HepG2 (cell line): ENCODE data around the gene HAGH. TPM values are rescaled to one million over a fixed set of nuclear protein-coding genes. Genes with fewer than 3 reads are reported as not detected.

ENCODE experiments used
- ATAC-seq: fragments of 200-7000 bp; cut with Tn5 transposase; 3 replicates; pipeline ENCODE4 v1.9.1; 2020; ENCODE audit warnings: mild to moderate bottlenecking, moderate library complexity
- BruUV-seq: library from RNA; stranded (reverse); fragments of 400-500 nt; replicated peaks from 2 replicates; lab custom pipeline; 2021; lab: Mats Ljungman, UMichigan
- CTCF ChIA-PET: fragments of 300-600 bp; formaldehyde crosslinking; extraction: SDS; loops from one replicate; lab custom pipeline; 2021; ENCODE audit warnings: low total read pairs, inconsistent platforms, low intra/inter-chr PET ratio; lab: Yijun Ruan, JAX
- POLR2A ChIA-PET: fragments of 350-600 bp; sonication (Branson Sonifier 250); formaldehyde crosslinking; loops from one replicate; lab custom pipeline; 2020; ENCODE audit warnings: antibody characterized with exemption, inconsistent platforms; lab: Yijun Ruan, JAX
- DNase-seq: peaks from one replicate; pipeline ENCODE4 v3.0.0-alpha.2; 2015; ENCODE audit warnings: low spot score
- FAIRE-seq: peaks from 3 replicates; lab custom pipeline; 2011; peaks lifted over from hg19 to GRCh38; lab: Jason Lieb, UNC
- H2AFZ ChIP-seq: one replicate; pipeline ENCODE4 v1.6.1; 2011; ENCODE audit warnings: low read length, inconsistent platforms
- H3K27ac ChIP-seq: fragments of 300-600 bp; 3 replicates; pipeline ENCODE4 v1.8.0; 2011; ENCODE audit warnings: mixed run types, mild to moderate bottlenecking, mixed read lengths, low read length, inconsistent platforms; ENCODE audit not compliant: insufficient read depth; ENCODE audit errors: extremely low read length
- H3K27me3 ChIP-seq, 2 experiments: fragments of 200-600 bp in 1 of 2; 2 replicates in 1 of 2; 3 replicates in 1 of 2; pipeline versions ENCODE4 v1.6.0 to v1.8.0; 2011; ENCODE audit warnings: low read length in 2 of 2, mild to moderate bottlenecking in 2 of 2, moderate library complexity in 2 of 2, inconsistent platforms in 1 of 2; ENCODE audit not compliant: insufficient read depth in 2 of 2, control insufficient read depth in 1 of 2
- H3K36me3 ChIP-seq, 2 experiments: fragments of 200-600 bp in 1 of 2; replicated peaks in 1 of 2; 2 replicates in 1 of 2; 3 replicates in 1 of 2; pipeline versions ENCODE4 v1.5.1 to v1.8.0; 2011; ENCODE audit warnings: low read length in 2 of 2, inconsistent platforms in 1 of 2; ENCODE audit not compliant: insufficient read depth in 2 of 2, control insufficient read depth in 1 of 2
- H3K4me1 ChIP-seq: 2 replicates; pipeline ENCODE4 v1.5.1; 2012; ENCODE audit warnings: low read length, inconsistent platforms; ENCODE audit not compliant: insufficient read depth
- H3K4me2 ChIP-seq: 2 replicates; pipeline ENCODE4 v1.6.0; 2011; ENCODE audit warnings: low read depth, low read length, inconsistent platforms
- H3K4me3 ChIP-seq, 3 experiments: fragments of 200-600 bp in 1 of 3; sonication (generic), shearing (Covaris generic) in 1 of 3; replicated peaks in 1 of 3; 2 replicates each; pipeline ENCODE4 v1.5.1; 2011 to 2016; ENCODE audit warnings: low read length in 3 of 3, inconsistent platforms in 2 of 3, low read depth in 2 of 3, mild to moderate bottlenecking in 2 of 3, control low read depth in 1 of 3, mixed read lengths in 1 of 3; ENCODE audit not compliant: insufficient read depth in 1 of 3
- H3K79me2 ChIP-seq: one replicate; pipeline ENCODE4 v1.6.1; 2011; ENCODE audit warnings: low read length, inconsistent platforms; ENCODE audit not compliant: insufficient read depth
- H3K9ac ChIP-seq: 2 replicates; pipeline ENCODE4 v1.6.0; 2011; ENCODE audit warnings: mild to moderate bottlenecking, low read depth, low read length, inconsistent platforms; ENCODE audit not compliant: insufficient read depth
- H3K9me3 ChIP-seq: 2 replicates; pipeline ENCODE4 v1.5.1; 2012; ENCODE audit warnings: mild to moderate bottlenecking, low read length
- H4K20me1 ChIP-seq: 2 replicates; pipeline ENCODE4 v1.6.0; 2011; ENCODE audit warnings: inconsistent platforms, mild to moderate bottlenecking, low read length, moderate library complexity; ENCODE audit not compliant: insufficient read depth
- AGO2 ChIP-seq: fragments of 200-400 bp; formaldehyde crosslinking; optimal IDR thresholded peaks from 2 replicates; pipeline ENCODE3; 2017; ENCODE audit warnings: mild to moderate bottlenecking, low read depth, low read length, moderate library complexity
- CREB3 ChIP-seq: sonication (generic); formaldehyde crosslinking; IDR thresholded peaks from 2 replicates; pipeline ENCODE4 v1.5.0; 2020; ENCODE audit warnings: missing genetic modification reagents
- KDM1A ChIP-seq: IDR thresholded peaks from 2 replicates; pipeline ENCODE4 v1.6.1; 2016; ENCODE audit warnings: missing compliant biosample characterization
- KDM4B ChIP-seq: sonication (generic); formaldehyde crosslinking; IDR thresholded peaks from 2 replicates; pipeline ENCODE4 v1.4.0; 2020; ENCODE audit warnings: missing genetic modification reagents
- SMAD3 ChIP-seq: sonication (generic); formaldehyde crosslinking; IDR thresholded peaks from 2 replicates; pipeline ENCODE4 v1.4.0; 2020; ENCODE audit warnings: missing genetic modification reagents
- SNAPC2 ChIP-seq: sonication (generic); formaldehyde crosslinking; IDR thresholded peaks from 2 replicates; pipeline ENCODE4 v1.8.1; 2022; ENCODE audit warnings: mild to moderate bottlenecking, missing genetic modification reagents
- SP4 ChIP-seq: sonication (generic); formaldehyde crosslinking; IDR thresholded peaks from 2 replicates; pipeline ENCODE4 v1.8.1; 2023; ENCODE audit warnings: mild to moderate bottlenecking, missing genetic modification reagents
- TFE3 ChIP-seq: IDR thresholded peaks from 2 replicates; pipeline ENCODE4 v1.6.1; 2016
- ZNF576 ChIP-seq: sonication (generic); formaldehyde crosslinking; IDR thresholded peaks from 2 replicates; pipeline ENCODE4 v1.4.0; 2020; ENCODE audit warnings: mild to moderate bottlenecking, missing genetic modification reagents
- ZNF629 ChIP-seq: sonication (generic); formaldehyde crosslinking; conservative IDR thresholded peaks from 2 replicates; pipeline ENCODE4 v1.5.0; 2020; ENCODE audit warnings: missing genetic modification reagents
- ZSCAN22 ChIP-seq: sonication (generic); formaldehyde crosslinking; IDR thresholded peaks from 2 replicates; pipeline ENCODE4 v1.4.0; 2020; ENCODE audit warnings: mild to moderate bottlenecking, missing genetic modification reagents
- WGBS: methylation state at CpG from one replicate; pipeline ENCODE4 v1.1.6; 2017; ENCODE audit warnings: low lambda C conversion rate; 5-methylcytosine and 5-hydroxymethylcytosine counted together
- in situ Hi-C: cut with HindIII; loops from 2 replicates; pipeline ENCODE4 v1.10.0; 2017; ENCODE audit warnings: low pct_unique_long_range_greater_than_20kb; ENCODE audit not compliant: extremely low pct_ligation_motif_present
- intact Hi-C: fragments of 100-400 bp; cut with micrococcal nuclease; formaldehyde crosslinking; loops from one replicate; pipeline ENCODE4 v1.10.0; 2022; ENCODE audit not compliant: unreplicated experiment
- polyA plus RNA-seq, 8 experiments: library from polyadenylated mRNA; depleted of rRNA in 3 of 8; stranded (reverse) in 7 of 8; unstranded in 1 of 8; fragments of >200 nt; fragmentation: Illumina TruSeq in 4 of 8; extraction: Trizol in 4 of 8; gene quantifications; 2 replicates each; pipeline versions ENCODE4 v1.2.1 to v1.2.3, GENCODE V29; 2011 to 2016; ENCODE audit warnings: low read depth in 4 of 8, missing spikeins in 1 of 8, mixed read lengths in 1 of 8; ENCODE audit not compliant: insufficient read depth in 1 of 8
- total RNA-seq, 5 experiments: library from RNA; depleted of rRNA; stranded (reverse); fragments of >200 nt; fragmentation: Illumina TruSeq; extraction: Trizol; gene quantifications; 2 replicates each; pipeline ENCODE4 v1.2.3, GENCODE V29; 2016; ENCODE audit warnings: low read depth in 1 of 5

HAGH gene
- total and polyA plus RNA-seq, 2 of the 13 experiments (the other 11 are each of a cell fraction or from before 2014, with no cell fraction given), result 70.4 to 95.4 TPM

GRCh38 chr16:1810106-1810505 is 16.5 kb downstream of the HAGH start (continued):
- TF ChIP-seq KDM4B (no peak), CREB3 (no peak), ZSCAN22 (CRISPR knock-in tag) (no peak), KDM1A (CRISPR knock-in tag) (no peak)

- no peak overlapping the region for H3K27ac ChIP-seq
- no peak overlapping the region for H3K4me2 ChIP-seq
- H4K20me1 ChIP-seq, result peaks cover 5% of the 10 kb centered on the region; the same call in 1 of the 2 replicates
- no peaks in the 10 kb centered on the region for H3K79me2 ChIP-seq
- no peaks in the 10 kb centered on the region for H3K27me3 ChIP-seq
- CTCF ChIA-PET, result no interaction called here
- peaks cover 10% of the 10 kb centered on the region for H3K4me1 ChIP-seq
- TF ChIP-seq TFE3 (CRISPR knock-in tag) (no peak), ZNF629 (no peak), ZNF576 (no peak), SNAPC2 (CRISPR knock-in tag) (no peak), SMAD3 (CRISPR knock-in tag) (no peak), AGO2 (peak; percentile 58), SP4 (CRISPR knock-in tag) (no peak)
- POLR2A ChIA-PET, result no interaction called here
- ATAC-seq, result no peak; the same call in 2 of the 3 replicates
- in situ Hi-C loops (no loop called here), intact Hi-C loops (no loop called here)
- peaks cover 11 to 26% of the 10 kb centered on the region in 2 experiments; a peak in 4 of 5 replicates for H3K36me3 ChIP-seq
- H3K4me3 ChIP-seq, result no peak overlapping the region
- FAIRE-seq, result no peak
- WGBS, result 83% methylated on average over 10 of the region's 28 CpGs
- no peaks in the 10 kb centered on the region for H3K9me3 ChIP-seq
- no TSS peak for BruUV-seq
- H2AFZ ChIP-seq, result no peak overlapping the region
- no peak overlapping the region for H3K9ac ChIP-seq
- DNase-seq, result no peak
Measured at GRCh38 chr16:1809281-1809801, 17.3 kb downstream of the HAGH start.
